ENCODE data around the gene S1PR2. TPM values are rescaled to one million over a fixed set of nuclear protein-coding genes. Genes with fewer than 3 reads are reported as not detected.

S1PR2 gene
- total RNA-seq, 4 donors from 2014 or later = 0.56 to 2.2 (median 1.1) TPM

- Histone ChIP-seq H3K9me3 (no peaks in the 10 kb centered on the region), H3K27me3 (no peaks in the 10 kb centered on the region), H3K36me3 (no peaks in the 10 kb centered on the region), H3K27ac (no peak overlapping the region), H3K4me3 (no peak overlapping the region), H3K4me1 (no peaks in the 10 kb centered on the region)
- intact Hi-C loops (cut with DNase I; ENCODE audit: low total_unique reads) = no loop called here
- TF ChIP-seq POLR2A (IDR thresholded peaks at IDR 0.05) = no peak
- TF ChIP-seq CTCF (IDR thresholded peaks at IDR 0.05 in 4 of 5, conservative IDR thresholded peaks at IDR 0.05 in 1 of 5) = no peak
- no peak for ATAC-seq
- in situ Hi-C loops (cut with MboI; ENCODE audit: low sequenced_read_pairs in 4 of 4) = no loop called here
- DNase-seq = no peak
Measured at GRCh38 chr19:10217085-10217484, 14.0 kb downstream of the S1PR2 start.

GRCh38 chr19:10214784-10215183 is 16.3 kb downstream of the S1PR2 start:
- H3K9me3 ChIP-seq = no peaks in the 10 kb centered on the region
- intact Hi-C loops (cut with DNase I; ENCODE audit: low total_unique reads) (no loop called here), in situ Hi-C loops (cut with MboI; ENCODE audit: low sequenced_read_pairs in 4 of 4) (no loop called here)
- no peaks in the 10 kb centered on the region for H3K27me3 ChIP-seq
- ATAC-seq (no peak), DNase-seq (no peak)
- no peaks in the 10 kb centered on the region for H3K36me3 ChIP-seq
- no peaks in the 10 kb centered on the region for H3K4me1 ChIP-seq
- H3K27ac ChIP-seq = no peak overlapping the region
- TF ChIP-seq POLR2A (IDR thresholded peaks at IDR 0.05) (no peak), CTCF (IDR thresholded peaks at IDR 0.05 in 4 of 5, conservative IDR thresholded peaks at IDR 0.05 in 1 of 5) (no peak)
- H3K4me3 ChIP-seq = no peak overlapping the region

DNA sequence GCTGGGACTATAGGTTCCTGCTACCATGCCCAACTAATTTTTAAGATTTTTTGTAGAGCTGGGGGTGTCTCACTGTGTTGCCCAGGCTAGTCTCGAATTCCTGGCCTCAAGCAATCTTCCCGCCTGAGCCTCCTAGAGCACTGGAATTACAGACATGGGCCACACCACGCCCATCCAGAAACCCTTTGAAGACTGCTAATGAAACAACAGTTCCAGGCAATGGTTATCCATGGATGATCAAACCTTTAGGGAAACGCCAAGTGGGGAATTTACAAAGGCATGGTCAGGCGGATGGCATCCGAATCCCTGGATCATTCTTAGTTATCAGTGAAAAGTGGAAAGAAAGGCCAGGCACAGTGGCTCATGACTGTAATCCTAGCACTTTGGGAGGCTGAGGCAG is 19.4 kb downstream of the S1PR2 start:
- intact Hi-C loops (cut with DNase I; ENCODE audit: low total_unique reads) (no loop called here), in situ Hi-C loops (cut with MboI; ENCODE audit: low sequenced_read_pairs in 4 of 4) (no loop called here)
- no peaks in the 10 kb centered on the region for H3K36me3 ChIP-seq
- no peak overlapping the region for H3K27ac ChIP-seq
- H3K4me3 ChIP-seq = no peak overlapping the region
- no peaks in the 10 kb centered on the region for H3K4me1 ChIP-seq
- H3K27me3 ChIP-seq = no peaks in the 10 kb centered on the region
- TF ChIP-seq CTCF (IDR thresholded peaks at IDR 0.05 in 4 of 5, conservative IDR thresholded peaks at IDR 0.05 in 1 of 5) (no peak), POLR2A (IDR thresholded peaks at IDR 0.05) (no peak)
- H3K9me3 ChIP-seq = no peaks in the 10 kb centered on the region
- no peak for DNase-seq
- no peak for ATAC-seq

- ATAC-seq = no peak
- Histone ChIP-seq H3K36me3 (no peaks in the 10 kb centered on the region), H3K4me3 (no peak overlapping the region), H3K9me3 (no peaks in the 10 kb centered on the region), H3K4me1 (no peaks in the 10 kb centered on the region), H3K27me3 (no peaks in the 10 kb centered on the region), H3K27ac (no peak overlapping the region)
- in situ Hi-C loops (cut with MboI; ENCODE audit: low sequenced_read_pairs in 4 of 4) = no loop called here
- no peak for DNase-seq
- TF ChIP-seq POLR2A (IDR thresholded peaks at IDR 0.05) (no peak), CTCF (IDR thresholded peaks at IDR 0.05 in 4 of 5, conservative IDR thresholded peaks at IDR 0.05 in 1 of 5) (no peak)
- intact Hi-C loops (cut with DNase I; ENCODE audit: low total_unique reads) = no loop called here
Measured at GRCh38 chr19:10211061-10211460, 20.1 kb downstream of the S1PR2 start.

- H3K27me3 ChIP-seq = no peaks in the 10 kb centered on the region
- in situ Hi-C loops (cut with MboI; ENCODE audit: low sequenced_read_pairs in 4 of 4) = no loop called here
- TF ChIP-seq CTCF (IDR thresholded peaks at IDR 0.05 in 4 of 5, conservative IDR thresholded peaks at IDR 0.05 in 1 of 5) (no peak), POLR2A (IDR thresholded peaks at IDR 0.05) (no peak)
- H3K36me3 ChIP-seq = no peaks in the 10 kb centered on the region
- H3K4me3 ChIP-seq = no peak overlapping the region
- intact Hi-C loops (cut with DNase I; ENCODE audit: low total_unique reads) = no loop called here
- no peak for DNase-seq
- no peaks in the 10 kb centered on the region for H3K4me1 ChIP-seq
- ATAC-seq = no peak
- H3K9me3 ChIP-seq = no peaks in the 10 kb centered on the region
- no peak overlapping the region for H3K27ac ChIP-seq
Measured at GRCh38 chr19:10209315-10209714, 21.8 kb downstream of the S1PR2 start.
